Stimulated activated naive B cell treated with anti-CD40 and anti-IgM and Interleukin-4, amounts not matched to agents 10 μg/mL and 1 μg/mL and 100 μg/mL, for 72 hours (primary cell): Measurements from ENCODE around the gene CCR9.

Experiments used
- ATAC-seq, 2 donors: fragments of 150-1000 bp; cut with Tn5 transposase; replicated peaks; 2 replicates each; pipeline ENCODE4 v1.10.0; 2021; ENCODE audit warnings: moderate library complexity in 1 of 2
- DNase-seq: peaks from one replicate; pipeline ENCODE4 v3.0.0; 2021
- H3K27ac Mint-ChIP-seq: one replicate; pipeline ENCODE4 v1.8.0; 2022; ENCODE audit warnings: mild to moderate bottlenecking, mixed read lengths
- H3K27me3 Mint-ChIP-seq, 2 donors: one replicate each; pipeline ENCODE4 v1.8.0; 2022; ENCODE audit warnings: mixed read lengths in 2 of 2
- H3K36me3 Mint-ChIP-seq, 2 donors: one replicate each; pipeline ENCODE4 v1.8.0; 2022; ENCODE audit warnings: mixed read lengths in 2 of 2, mild to moderate bottlenecking in 1 of 2
- H3K4me1 Mint-ChIP-seq, 2 donors: one replicate each; pipeline ENCODE4 v1.8.0; 2022; ENCODE audit warnings: mixed read lengths in 2 of 2, mild to moderate bottlenecking in 1 of 2
- H3K4me3 Mint-ChIP-seq, 2 donors: one replicate each; pipeline ENCODE4 v1.8.0; 2022; ENCODE audit warnings: mild to moderate bottlenecking in 2 of 2, mixed read lengths in 2 of 2, moderate library complexity in 1 of 2
- H3K9me3 Mint-ChIP-seq, 2 donors: one replicate each; pipeline ENCODE4 v1.8.0; 2022; ENCODE audit warnings: mixed read lengths in 2 of 2, mild to moderate bottlenecking in 1 of 2

Gene CCR9

DNA sequence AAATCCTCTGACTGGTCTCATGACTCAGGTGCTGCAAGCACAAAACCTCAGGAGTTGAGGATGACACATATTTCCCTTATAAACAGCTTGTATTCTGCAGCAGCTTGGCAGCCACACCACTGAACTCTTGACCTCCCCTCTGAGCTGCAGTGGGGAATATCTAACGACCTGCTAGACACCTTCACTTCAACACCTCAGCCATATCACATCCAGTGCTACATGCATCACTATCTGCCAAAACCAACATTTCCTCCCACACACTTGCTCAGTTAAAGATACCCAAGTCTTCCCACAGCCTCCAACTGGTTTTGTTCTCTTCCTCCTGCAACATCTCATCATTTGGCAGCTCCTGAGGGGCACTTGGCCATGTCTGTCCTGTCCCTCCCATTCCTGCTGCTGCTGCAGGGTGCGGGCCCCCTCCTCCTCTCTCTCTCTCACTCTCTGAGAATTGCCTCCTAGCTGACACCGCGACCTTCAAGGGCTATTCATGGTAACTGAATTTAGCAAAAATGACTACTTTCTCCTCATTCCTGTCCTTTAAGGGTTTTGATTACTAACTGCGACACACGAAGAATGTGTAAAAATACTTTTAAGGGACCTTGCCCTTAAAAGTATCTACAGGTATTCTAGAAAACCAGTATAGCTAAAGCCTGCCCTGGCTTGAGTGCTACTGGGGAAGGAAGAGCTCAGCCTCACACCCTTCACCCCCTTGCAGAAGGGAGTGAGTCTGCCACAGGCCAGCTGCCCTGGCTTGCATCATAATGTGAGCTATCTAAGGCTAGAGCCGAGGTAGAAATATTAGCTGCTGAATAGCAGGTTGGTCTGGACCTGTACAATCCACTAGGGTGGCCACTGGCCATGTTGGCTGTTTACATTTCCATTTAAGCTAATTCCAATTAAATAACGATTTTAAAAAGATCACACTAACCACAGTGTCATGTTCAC, 5.0 kb upstream of the CCR9 start:
- Mint-ChIP-seq H3K4me1 (peaks cover 8 to 30% of the 10 kb centered on the region in 2 donors), H3K27me3 (peaks cover 4 to 6% of the 10 kb centered on the region in 2 donors), H3K9me3 (no peaks in the 10 kb centered on the region), H3K4me3 (no peak overlapping the region), H3K36me3 (no peaks in the 10 kb centered on the region), H3K27ac (no peak overlapping the region)
- DNase-seq (no peak), ATAC-seq (peak; percentile 49 to 56)

DNA sequence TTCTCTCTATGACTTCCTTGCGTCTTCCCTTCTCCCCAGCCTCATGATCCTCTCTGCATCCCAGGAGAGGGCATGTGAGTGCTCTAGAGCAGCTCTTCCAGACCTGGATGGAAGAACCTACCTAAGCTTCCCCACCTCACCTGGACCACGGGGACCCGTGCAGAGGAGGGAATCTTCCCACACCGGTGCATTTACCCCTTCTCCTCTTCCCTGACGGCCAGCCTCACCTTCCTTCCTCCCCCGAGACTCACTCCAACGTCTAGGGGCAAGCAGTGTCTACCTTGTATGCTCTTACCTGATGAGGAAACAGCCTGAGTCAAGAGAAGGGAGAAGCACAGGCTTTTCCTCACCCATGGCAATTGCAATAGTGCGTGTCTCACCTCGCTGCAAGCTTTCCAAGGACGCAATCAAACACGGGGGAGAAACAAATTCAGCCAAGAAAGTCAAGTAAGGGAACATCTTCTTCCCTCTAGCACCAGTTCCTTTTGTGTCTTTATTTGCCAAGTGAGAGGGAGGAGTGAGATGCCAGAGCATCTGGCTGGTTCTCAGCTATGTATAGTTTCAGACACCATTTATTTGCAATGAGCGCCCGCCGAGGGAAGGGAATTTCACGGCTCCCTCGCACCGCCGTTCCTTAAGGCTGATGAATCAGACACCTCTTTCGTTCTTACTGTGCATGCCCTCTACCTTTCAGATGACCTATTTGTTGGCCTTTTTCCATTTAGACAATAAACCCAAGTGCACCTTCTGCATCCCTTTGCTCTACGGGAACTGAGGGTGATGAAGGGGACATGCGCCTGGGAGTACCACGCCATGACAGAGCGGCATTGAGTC, 1.8 kb upstream of the CCR9 start:
- no peak overlapping the region for H3K4me3 Mint-ChIP-seq
- H3K9me3 Mint-ChIP-seq, result no peaks in the 10 kb centered on the region
- H3K27me3 Mint-ChIP-seq, result peaks cover 4 to 6% of the 10 kb centered on the region in 2 donors
- DNase-seq, result no peak
- ATAC-seq, result peak in 1 of 2 donors; percentile 54
- no peaks in the 10 kb centered on the region for H3K36me3 Mint-ChIP-seq
- no peak overlapping the region for H3K27ac Mint-ChIP-seq
- H3K4me1 Mint-ChIP-seq, result peaks cover 21 to 50% of the 10 kb centered on the region in 2 donors

DNA sequence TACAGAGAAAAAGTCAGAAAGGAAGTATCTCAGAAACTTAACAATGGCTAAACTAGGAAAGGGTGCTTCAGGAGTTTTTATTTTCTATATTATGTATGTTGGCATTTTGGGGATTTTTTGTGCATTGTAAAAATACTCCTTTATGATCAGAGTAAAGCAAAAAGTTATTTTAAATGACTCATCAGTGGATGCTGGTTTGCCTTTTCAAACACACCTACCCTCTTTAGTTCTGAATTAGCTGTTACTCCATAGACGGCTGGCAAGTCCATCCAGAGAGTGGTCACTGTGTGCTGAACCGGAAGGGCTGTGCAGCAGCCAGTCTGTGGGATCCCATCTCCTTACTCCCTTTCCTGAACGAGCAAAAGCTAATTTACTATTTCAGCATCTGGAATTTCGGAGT, 942 bp downstream of the CCR9 start:
- no peak for DNase-seq
- Mint-ChIP-seq H3K4me1 (peaks cover 29 to 63% of the 10 kb centered on the region in 2 donors), H3K9me3 (peaks cover 0 to under 1% of the 10 kb centered on the region in 2 donors), H3K27ac (no peak overlapping the region), H3K36me3 (peaks cover 0 to 1% of the 10 kb centered on the region in 2 donors), H3K4me3 (no peak overlapping the region), H3K27me3 (peaks cover 6 to 9% of the 10 kb centered on the region in 2 donors)
- no peak for ATAC-seq

DNA sequence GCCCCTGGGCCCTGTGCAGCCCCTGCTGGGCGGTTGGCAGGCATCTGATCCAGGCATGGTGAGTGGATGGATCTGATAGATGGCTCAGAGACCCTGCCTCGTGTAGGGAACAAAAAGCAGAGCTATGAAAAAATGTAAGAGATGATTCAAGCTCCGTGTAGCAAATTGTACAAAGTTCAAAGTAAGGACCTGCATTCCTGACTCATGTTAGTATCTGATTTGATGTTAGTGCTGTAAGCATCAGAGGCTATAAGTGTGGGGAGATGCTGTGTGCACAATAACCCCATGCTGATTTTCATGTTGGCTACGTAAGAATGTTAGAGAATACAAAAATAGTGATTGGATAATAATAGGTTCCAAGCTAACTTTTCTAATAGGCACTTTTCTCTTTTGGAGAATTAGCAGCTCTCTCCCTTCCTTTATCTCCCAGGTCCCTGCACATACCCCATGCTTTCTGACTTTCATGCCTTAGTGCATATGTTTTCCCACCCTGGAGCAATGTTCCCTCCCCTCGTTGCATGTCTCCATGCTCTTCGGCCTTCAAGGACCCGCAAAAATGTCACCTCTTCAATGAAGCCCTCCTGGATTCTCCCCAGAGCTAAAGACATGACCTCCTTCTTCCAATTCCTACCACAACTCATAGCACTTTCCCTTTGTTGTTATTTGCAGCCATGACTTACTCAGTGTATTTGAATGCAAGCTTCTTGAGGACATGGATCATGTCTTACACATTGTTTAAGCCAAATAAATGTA, 1.6 kb downstream of the CCR9 start:
- H3K36me3 Mint-ChIP-seq, result peaks cover 0 to 2% of the 10 kb centered on the region in 2 donors
- H3K27ac Mint-ChIP-seq, result no peak overlapping the region
- ATAC-seq (no peak), DNase-seq (no peak)
- H3K4me3 Mint-ChIP-seq, result no peak overlapping the region
- peaks cover 6 to 9% of the 10 kb centered on the region in 2 donors for H3K27me3 Mint-ChIP-seq
- H3K4me1 Mint-ChIP-seq, result peaks cover 34 to 70% of the 10 kb centered on the region in 2 donors
- H3K9me3 Mint-ChIP-seq, result peaks cover 0 to 1% of the 10 kb centered on the region in 2 donors

DNA sequence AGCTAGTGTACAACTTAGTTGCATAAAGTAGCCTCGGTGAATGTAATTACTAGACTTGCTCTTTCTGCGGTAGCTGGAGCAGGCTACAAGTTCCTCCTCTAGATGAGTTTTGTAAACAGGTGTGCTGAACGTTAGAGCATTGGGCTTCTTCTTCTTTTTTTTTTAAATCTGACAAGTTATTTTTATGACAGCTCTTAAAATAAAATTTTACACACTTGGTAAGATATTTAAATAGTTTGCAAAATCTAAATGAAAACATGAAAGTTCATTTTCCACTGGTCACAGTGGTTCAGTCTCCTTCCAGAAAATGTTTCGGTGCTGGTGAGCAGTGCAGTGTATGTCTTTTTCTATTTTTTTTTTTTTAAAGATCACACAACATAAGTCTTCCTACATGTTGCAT, 3.0 kb downstream of the CCR9 start:
- Mint-ChIP-seq H3K4me3 (no peak overlapping the region), H3K27ac (no peak overlapping the region), H3K27me3 (peaks cover 4 to 7% of the 10 kb centered on the region in 2 donors), H3K4me1 (peaks cover 45 to 83% of the 10 kb centered on the region in 2 donors), H3K36me3 (peaks cover 0 to 2% of the 10 kb centered on the region in 2 donors), H3K9me3 (peaks cover 0 to 1% of the 10 kb centered on the region in 2 donors)
- DNase-seq, result no peak
- ATAC-seq, result peak; percentile 78 to 89

DNA sequence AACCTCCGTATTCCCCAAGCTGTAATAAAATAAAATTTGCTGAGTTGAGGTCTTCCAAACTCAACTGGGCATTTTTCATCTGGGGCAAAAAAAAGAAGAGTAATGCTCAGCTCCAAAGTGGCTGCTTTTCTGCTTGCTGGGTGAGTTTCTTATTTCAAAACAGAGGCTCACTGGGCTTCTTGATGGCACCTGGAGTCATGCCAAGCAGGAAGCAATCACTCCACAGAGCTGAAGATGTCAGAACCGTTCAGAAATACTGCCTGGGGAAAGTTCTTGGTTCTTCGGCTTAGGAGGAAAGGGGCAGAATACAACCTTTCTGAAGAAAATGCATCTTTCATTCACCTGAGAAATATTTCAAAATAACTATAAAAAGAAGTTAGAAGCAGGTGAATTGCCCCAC, 4.1 kb downstream of the CCR9 start:
- Mint-ChIP-seq H3K27ac (no peak overlapping the region), H3K36me3 (peaks cover 0 to 2% of the 10 kb centered on the region in 2 donors), H3K4me1 (peaks cover 44 to 84% of the 10 kb centered on the region in 2 donors), H3K27me3 (peaks cover 0 to 4% of the 10 kb centered on the region in 2 donors), H3K4me3 (peak overlapping the region; percentile 3 to 28), H3K9me3 (peaks cover 0 to 1% of the 10 kb centered on the region in 2 donors)
- no peak for DNase-seq
- no peak for ATAC-seq

DNA sequence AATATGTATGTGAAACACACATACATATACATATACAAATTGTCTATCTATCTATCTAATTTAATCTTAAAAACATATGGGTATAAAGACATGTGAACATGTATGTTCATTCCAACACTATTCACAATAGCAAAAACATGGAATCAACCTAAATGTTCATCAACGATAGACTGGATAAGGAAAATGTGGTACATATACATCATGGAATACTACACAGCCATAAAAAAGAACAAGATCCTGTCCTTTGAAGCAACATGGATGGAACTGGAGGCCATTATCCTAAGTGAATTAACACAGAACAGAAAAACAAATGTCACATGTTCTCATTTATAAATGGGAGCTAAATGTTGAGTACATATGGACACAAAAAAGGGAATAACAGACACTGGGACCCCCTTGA, 5.8 kb downstream of the CCR9 start:
- Mint-ChIP-seq H3K4me1 (peaks cover 38 to 73% of the 10 kb centered on the region in 2 donors), H3K9me3 (peaks cover 0 to 1% of the 10 kb centered on the region in 2 donors), H3K27me3 (peaks cover 0 to 4% of the 10 kb centered on the region in 2 donors), H3K36me3 (peaks cover 0 to 2% of the 10 kb centered on the region in 2 donors), H3K27ac (no peak overlapping the region), H3K4me3 (no peak overlapping the region)
- no peak for ATAC-seq
- DNase-seq, result no peak

DNA sequence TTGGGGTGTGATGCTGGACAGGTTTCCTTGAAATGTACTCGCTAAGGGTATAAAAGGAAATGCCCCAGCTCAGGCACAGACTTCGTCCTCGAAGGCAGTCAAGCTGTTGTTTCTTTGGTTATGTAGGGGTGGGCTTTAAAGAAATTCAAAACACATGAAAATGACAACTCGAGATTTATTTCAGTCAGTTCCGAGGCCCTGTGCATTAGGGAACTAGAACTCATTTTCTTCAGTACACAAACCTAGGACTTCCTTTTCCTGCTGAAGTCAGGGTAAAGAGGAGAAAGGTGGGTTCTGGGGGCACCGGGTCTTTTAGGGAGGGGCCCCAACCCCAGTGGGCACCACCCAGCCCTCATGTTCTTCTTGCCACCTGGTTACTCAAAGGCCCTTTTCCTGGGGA, 7.7 kb downstream of the CCR9 start:
- ATAC-seq, result no peak
- H3K9me3 Mint-ChIP-seq, result peaks cover 0 to 1% of the 10 kb centered on the region in 2 donors
- peaks cover 30 to 57% of the 10 kb centered on the region in 2 donors for H3K4me1 Mint-ChIP-seq
- peaks cover 0 to 5% of the 10 kb centered on the region in 2 donors for H3K36me3 Mint-ChIP-seq
- no peak overlapping the region for H3K27ac Mint-ChIP-seq
- DNase-seq, result no peak
- peaks cover 0 to 4% of the 10 kb centered on the region in 2 donors for H3K27me3 Mint-ChIP-seq
- peak overlapping the region in 1 of 2 donors; percentile 39 for H3K4me3 Mint-ChIP-seq

DNA sequence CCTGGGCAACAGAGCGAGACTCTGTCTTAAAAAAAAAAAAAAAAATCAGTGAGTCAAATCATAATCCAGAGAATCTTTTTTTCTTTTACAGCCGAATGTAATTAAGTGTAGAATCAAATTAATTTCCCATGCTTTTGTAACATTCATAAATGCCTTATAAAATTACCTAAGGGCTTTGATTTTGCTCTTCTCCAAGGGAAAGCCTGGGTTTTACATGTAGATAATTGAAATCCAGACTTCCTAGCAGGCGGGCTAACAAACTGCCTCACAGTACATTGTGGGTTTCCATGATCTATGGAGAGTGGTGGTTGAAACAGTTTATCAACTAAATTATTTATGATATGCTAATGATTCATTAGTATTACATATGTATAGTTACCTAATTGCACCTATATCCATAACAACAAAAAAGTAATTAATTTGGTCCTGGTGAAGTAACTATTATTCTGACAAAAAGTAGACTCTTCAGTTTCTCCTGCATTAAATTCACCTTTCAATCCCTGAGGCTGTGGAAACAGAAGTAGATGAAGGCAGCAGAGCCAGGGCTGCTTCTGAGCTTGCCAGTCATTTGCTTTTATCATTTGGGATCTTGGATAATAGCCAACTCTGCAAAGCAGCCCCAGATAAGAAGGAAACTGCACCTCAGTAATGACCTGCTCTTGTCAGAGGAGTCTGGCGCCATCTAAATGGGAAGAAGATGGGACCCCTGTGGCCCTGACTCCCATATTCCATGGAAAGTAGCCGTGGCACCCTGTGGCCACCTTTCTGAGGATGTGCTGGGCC, 9.5 kb downstream of the CCR9 start:
- Mint-ChIP-seq H3K9me3 (peaks cover 0 to 1% of the 10 kb centered on the region in 2 donors), H3K4me3 (no peak overlapping the region), H3K27ac (no peak overlapping the region), H3K36me3 (peaks cover 4 to 7% of the 10 kb centered on the region in 2 donors), H3K4me1 (peaks cover 23 to 41% of the 10 kb centered on the region in 2 donors), H3K27me3 (peaks cover 0 to 4% of the 10 kb centered on the region in 2 donors)
- DNase-seq, result no peak
- no peak for ATAC-seq

DNA sequence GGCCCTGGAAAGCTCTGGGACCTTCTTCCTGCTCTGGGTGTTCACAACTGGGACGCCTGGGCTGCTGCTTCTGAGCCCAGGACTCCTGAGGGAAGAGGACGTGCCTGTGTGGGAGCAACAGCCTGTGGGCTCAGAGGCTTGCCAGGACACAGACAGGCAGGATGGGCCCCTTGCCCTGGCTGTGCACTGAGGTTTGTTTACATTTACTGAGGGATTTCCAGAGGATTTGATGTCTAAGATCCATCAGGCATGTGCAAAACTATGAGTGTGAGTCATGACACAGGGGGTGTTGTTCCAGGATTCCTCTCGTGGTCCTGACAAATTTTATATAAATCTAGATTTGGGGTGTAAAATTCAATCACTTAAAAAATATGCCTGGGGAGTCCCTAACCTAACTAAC, 10.6 kb downstream of the CCR9 start:
- Mint-ChIP-seq H3K27ac (no peak overlapping the region), H3K9me3 (peaks cover 0 to 1% of the 10 kb centered on the region in 2 donors), H3K4me3 (no peak overlapping the region), H3K27me3 (no peaks in the 10 kb centered on the region), H3K4me1 (peaks cover 19 to 32% of the 10 kb centered on the region in 2 donors), H3K36me3 (peaks cover 7 to 8% of the 10 kb centered on the region in 2 donors)
- no peak for ATAC-seq
- no peak for DNase-seq

DNA sequence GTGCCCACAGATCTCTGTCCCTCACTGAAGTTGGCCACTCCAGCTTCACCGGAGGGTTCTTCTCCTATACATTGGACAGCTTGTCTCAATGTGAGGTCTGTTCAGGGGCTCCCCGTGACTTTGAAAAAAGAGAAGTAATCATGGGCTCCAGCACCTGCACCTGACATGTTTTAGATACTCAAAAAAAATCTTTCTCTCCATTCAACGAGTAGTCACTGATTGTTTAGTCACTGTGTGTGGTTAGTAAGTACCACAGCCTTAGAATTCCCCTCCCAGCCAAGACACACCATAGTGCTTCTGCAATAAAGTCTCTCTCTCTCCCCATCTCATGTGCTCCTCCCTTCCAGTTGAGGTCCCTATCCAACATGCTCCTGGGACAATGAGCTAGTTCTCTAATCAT, 18.6 kb downstream of the CCR9 start:
- Mint-ChIP-seq H3K27ac (peak overlapping the region; percentile 57), H3K9me3 (no peaks in the 10 kb centered on the region), H3K36me3 (peaks cover 8 to 10% of the 10 kb centered on the region in 2 donors), H3K4me3 (peak overlapping the region in 1 of 2 donors; percentile 3), H3K4me1 (peaks cover 24 to 39% of the 10 kb centered on the region in 2 donors), H3K27me3 (no peaks in the 10 kb centered on the region)
- peak; percentile 93 to 97 for ATAC-seq
- peak; percentile 42 for DNase-seq

DNA sequence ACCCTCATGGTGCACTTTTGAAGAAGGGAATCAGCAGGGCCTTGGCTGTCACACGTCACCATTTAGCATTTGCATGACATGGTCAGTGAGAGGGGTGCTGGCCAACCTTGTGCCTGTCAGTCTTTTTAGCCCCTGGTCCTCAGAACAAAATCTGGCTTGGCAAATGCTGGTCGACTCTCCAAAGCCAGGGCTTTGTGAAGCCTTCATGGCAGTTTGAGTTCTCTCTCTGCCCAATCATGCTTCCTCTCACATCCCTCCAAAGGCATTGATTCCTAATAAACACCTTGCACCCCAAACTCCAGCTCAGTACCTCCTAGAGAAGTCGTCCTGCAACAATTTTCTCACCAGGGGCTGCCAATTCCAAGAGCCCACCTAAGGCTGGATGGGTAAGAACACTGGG, 19.4 kb downstream of the CCR9 start:
- H3K9me3 Mint-ChIP-seq, result no peaks in the 10 kb centered on the region
- H3K27ac Mint-ChIP-seq, result no peak overlapping the region
- peaks cover 12 to 13% of the 10 kb centered on the region in 2 donors for H3K36me3 Mint-ChIP-seq
- peaks cover 28 to 45% of the 10 kb centered on the region in 2 donors for H3K4me1 Mint-ChIP-seq
- no peak overlapping the region for H3K4me3 Mint-ChIP-seq
- no peaks in the 10 kb centered on the region for H3K27me3 Mint-ChIP-seq
- ATAC-seq (no peak), DNase-seq (no peak)
